GM13976 (cell line): ENCODE results near the gene TRPC4AP.

Source experiments
- DNase-seq: peaks from one replicate; pipeline ENCODE4 v3.0.0; 2012; ENCODE audit warnings: low spot score
- in situ Hi-C: fragments of 300-500 bp; cut with MboI; formaldehyde crosslinking; loops from one replicate; pipeline ENCODE4 v1.12.0; 2022; ENCODE audit warnings: low sequenced_read_pairs, mixed read lengths, inconsistent platforms; ENCODE audit not compliant: unreplicated experiment
- TF ChIP-seq, protein P1 (sequence below): IDR thresholded peaks from 2 replicates; pipeline ENCODE4 v1.5.1; 2012; ENCODE audit warnings: borderline replicate concordance, mild to moderate bottlenecking; ENCODE audit not compliant: insufficient read depth; ENCODE audit errors: extremely low read depth, missing control alignments, control extremely low read depth

The TRPC4AP gene

DNA sequence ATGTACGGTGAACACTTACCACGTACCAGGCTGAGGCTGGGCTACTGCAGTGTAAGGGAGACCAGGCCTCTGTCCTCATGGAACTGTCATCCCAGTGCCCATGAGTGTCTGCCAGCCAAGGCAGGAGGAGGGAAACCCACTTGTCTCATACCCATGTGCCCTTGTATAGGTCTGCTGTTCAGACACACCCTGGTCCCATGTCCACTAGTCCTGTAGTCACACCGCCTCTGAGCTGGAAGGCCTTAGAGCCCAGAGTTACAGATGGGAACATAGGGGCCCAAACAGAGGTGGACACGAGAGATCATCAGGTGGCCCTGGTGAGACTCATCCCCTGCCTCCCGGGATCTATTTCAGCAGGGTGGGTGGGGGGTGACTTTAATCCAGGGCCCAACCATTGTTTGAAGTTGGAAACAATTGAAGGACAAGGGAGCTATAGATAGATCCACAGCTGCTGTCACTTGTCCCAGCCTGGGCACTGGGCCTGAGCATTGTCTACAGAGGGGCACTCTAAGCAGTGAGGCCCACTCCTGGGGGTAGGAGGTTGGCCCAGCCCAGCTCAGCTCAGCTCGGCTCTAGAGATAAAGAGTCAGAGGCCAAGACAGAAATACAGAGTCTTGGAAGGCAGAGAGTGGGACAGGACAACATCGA, 122.3 kb downstream of the TRPC4AP start:
- no peak for DNase-seq
- TF ChIP-seq, protein P1, sequence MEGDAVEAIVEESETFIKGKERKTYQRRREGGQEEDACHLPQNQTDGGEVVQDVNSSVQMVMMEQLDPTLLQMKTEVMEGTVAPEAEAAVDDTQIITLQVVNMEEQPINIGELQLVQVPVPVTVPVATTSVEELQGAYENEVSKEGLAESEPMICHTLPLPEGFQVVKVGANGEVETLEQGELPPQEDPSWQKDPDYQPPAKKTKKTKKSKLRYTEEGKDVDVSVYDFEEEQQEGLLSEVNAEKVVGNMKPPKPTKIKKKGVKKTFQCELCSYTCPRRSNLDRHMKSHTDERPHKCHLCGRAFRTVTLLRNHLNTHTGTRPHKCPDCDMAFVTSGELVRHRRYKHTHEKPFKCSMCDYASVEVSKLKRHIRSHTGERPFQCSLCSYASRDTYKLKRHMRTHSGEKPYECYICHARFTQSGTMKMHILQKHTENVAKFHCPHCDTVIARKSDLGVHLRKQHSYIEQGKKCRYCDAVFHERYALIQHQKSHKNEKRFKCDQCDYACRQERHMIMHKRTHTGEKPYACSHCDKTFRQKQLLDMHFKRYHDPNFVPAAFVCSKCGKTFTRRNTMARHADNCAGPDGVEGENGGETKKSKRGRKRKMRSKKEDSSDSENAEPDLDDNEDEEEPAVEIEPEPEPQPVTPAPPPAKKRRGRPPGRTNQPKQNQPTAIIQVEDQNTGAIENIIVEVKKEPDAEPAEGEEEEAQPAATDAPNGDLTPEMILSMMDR = no peak
- in situ Hi-C loops = no loop called here

DNA sequence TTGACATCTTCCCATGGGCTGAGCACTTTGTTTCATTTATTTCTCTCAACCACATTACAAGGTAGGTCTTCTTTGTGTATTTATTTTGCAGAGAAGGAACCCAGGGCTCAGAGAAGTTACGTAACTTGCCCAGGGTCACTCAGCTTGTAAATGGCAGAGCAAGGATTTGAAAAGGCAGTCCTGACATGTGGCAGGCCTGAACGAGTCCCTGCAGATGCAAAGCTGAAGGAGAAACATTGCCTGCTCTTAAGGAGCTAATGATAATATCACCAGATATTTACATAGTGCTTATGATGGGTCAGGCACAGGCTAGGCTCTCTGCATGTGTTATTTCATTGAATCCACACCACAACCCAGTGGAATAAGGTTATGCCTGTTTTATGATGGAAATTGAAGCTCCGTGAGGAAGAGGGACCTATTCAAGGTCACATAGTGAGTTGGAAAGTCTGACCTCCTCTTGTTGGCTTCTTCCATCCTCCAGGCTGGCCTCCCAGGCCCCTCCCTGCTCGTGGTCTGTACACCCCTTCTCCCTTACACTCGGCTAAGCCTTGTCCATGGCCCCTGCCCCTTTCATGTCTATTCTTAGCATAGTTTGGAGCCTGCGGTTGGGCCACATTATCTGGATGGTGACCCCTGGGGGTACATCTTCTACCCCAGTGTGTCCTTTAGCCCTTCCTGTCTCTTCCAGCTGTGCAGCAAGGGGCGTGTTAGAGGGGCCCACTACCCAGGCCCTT, 124.4 kb downstream of the TRPC4AP start:
- DNase-seq = no peak
- in situ Hi-C loops = no loop called here
- TF ChIP-seq, protein P1 = no peak

DNA sequence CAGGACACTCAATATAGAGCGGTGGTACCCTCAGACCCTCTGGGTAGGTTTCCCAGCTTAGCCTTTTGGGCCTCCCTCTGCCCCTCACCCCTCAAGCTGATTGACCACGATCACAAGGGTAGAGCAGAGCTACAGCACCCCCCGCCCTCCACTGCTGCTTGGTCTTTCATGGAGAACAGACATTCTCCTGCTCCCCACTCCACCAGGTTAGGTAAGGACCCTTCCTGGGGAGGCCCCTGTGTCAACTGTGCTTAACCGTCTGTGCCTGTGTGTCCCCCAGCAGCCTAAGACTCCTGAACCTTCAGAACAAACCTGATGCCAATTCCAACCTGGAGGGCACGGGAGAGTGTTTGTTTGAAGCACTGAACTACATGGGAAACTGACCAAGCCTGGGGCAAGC, 125.2 kb downstream of the TRPC4AP start:
- DNase-seq = no peak
- TF ChIP-seq, protein P1 = no peak
- in situ Hi-C loops = no loop called here

DNA sequence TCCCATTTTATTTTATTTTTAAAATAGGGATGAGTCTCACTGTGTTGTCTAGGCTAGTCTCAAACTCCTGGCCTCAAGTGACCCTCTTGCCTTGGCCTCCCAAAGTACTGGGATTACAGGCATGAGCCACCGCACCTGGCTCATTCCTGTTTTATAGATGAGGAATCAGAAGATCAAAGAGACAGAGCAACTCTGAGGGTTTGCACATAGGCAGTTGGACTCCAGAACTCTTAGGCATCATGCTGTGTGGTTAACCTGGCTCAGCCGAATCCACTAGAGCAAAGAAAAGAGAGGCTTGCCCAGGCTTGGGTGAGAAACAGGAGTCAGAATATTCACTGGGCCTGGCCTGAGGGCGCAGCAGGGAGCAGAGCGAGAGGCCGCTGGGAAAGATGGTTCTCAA, 127.6 kb downstream of the TRPC4AP start:
- in situ Hi-C loops = no loop called here
- TF ChIP-seq, protein P1 = no peak
- no peak for DNase-seq

DNA sequence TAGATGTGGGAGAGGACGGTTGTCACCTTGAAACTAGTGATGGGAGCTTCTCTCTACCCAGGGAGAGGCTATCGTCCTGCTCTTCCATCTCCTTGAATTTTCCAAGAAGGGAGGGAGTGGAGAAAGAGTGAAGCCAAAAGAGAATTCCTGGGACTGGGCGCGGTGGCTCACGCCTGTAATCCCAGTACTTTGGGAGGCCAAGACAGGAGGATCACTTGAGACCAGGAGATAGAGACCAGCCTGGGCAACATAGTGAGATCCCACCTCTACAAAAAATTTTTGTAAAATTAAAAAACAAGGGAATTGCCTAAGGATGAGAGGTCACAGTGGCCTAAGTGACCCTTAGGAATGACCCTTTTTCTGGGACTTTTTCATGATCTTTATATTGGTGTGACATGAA, 128.1 kb downstream of the TRPC4AP start:
- TF ChIP-seq, protein P1 = no peak
- in situ Hi-C loops = no loop called here
- DNase-seq = no peak

DNA sequence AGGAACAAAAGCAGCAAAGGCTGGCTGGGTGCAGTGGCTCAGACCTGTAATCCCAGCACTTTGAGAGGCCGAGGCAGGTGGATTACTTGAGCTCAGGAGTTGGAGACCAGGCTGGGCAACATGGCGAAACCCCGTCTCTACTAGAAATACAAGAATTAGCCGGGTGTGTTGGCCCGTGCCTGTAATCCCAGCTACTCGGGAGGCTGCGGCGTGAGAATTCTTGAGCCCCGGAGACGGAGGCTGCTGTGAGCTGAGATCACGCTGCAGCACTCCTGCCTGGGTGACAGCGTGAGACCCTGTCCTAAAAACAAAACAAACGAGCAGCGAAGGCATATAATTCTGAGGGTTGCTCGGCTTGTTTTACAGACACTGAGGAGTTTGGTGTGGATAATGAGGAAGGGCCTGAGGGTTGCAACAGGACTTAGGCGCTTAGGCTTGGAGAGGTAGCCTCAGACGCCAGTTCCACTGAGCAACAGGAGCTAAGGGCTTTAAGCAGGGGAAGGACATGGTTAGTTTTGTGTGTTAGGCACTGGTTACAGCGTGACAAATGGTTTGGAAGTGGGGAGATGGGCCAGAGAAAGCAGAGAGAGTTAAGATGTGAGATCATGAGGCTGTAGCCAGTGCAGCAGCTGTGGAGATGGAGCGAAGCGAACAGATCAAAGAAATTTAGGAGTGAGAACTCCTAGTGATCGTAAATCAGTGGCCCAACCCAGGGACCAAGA, 135.7 kb downstream of the TRPC4AP start:
- TF ChIP-seq, protein P1 = no peak
- in situ Hi-C loops = no loop called here
- no peak for DNase-seq
